K562 (cell line): ENCODE results near the gene PRTFDC1. TPM values are rescaled to one million over a fixed set of nuclear protein-coding genes. Genes with fewer than 3 reads are reported as not detected.

Experiments
- ARHGAP35 ChIP-seq: fragments of 450-650 bp; IDR thresholded peaks from 2 replicates; pipeline ENCODE4 v1.6.1; 2018; ENCODE audit not compliant: partially characterized antibody
- ARID1B ChIP-seq: fragments of 450-650 bp; IDR thresholded peaks from 2 replicates; pipeline ENCODE4 v1.6.1; 2016; ENCODE audit warnings: antibody characterized with exemption, mild to moderate bottlenecking, inconsistent platforms
- CAMTA2 ChIP-seq: fragments of 250-450 bp; sonication (Bioruptor Pico); conservative IDR thresholded peaks from 2 replicates; pipeline ENCODE4 v1.5.1; 2022
- CC2D1A ChIP-seq: fragments of 450-650 bp; IDR thresholded peaks from 2 replicates; pipeline ENCODE4 v1.6.1; 2017; ENCODE audit warnings: mild to moderate bottlenecking
- CREB1 ChIP-seq, 2 experiments: sonication (generic) in 1 of 2; formaldehyde crosslinking in 1 of 2; IDR thresholded peaks; 2 replicates each; pipeline versions ENCODE4 v1.6.1 to v1.8.0; 2012 to 2022; ENCODE audit warnings: inconsistent platforms in 1 of 2, mild to moderate bottlenecking in 1 of 2, missing genetic modification reagents in 1 of 2, moderate library complexity in 1 of 2
- HNRNPK ChIP-seq: fragments of 200-400 bp; formaldehyde crosslinking; IDR thresholded peaks from one replicate; pipeline ENCODE4 v1.6.1; 2018; ENCODE audit warnings: mild to moderate bottlenecking, low read depth, low read length; ENCODE audit not compliant: poor library complexity, severe bottlenecking
- ILF3 ChIP-seq: fragments of 450-650 bp; IDR thresholded peaks from 2 replicates; pipeline ENCODE4 v1.6.1; 2018; ENCODE audit warnings: antibody characterized with exemption, mild to moderate bottlenecking, moderate library complexity, borderline replicate concordance
- JUN ChIP-seq, 2 experiments: sonication (generic) in 1 of 2; formaldehyde crosslinking in 1 of 2; IDR thresholded peaks; 2 replicates each; pipeline versions ENCODE4 v1.6.1 to v1.8.0; 2012 to 2022; ENCODE audit warnings: borderline replicate concordance in 2 of 2, mild to moderate bottlenecking in 2 of 2, improper control_type of control experiment in 1 of 2, low read depth in 1 of 2, low read length in 1 of 2, missing genetic modification reagents in 1 of 2
- KDM5B ChIP-seq: fragments of 200-600 bp; sonication (generic); IDR thresholded peaks from 2 replicates; pipeline ENCODE4 v1.6.1; 2012; ENCODE audit warnings: low read depth, mild to moderate bottlenecking, moderate library complexity, low read length, control low read depth, inconsistent platforms; ENCODE audit not compliant: insufficient replicate concordance
- NCOA4 ChIP-seq: fragments of 450-650 bp; IDR thresholded peaks from 2 replicates; pipeline ENCODE4 v1.6.1; 2018; ENCODE audit warnings: mild to moderate bottlenecking; ENCODE audit not compliant: partially characterized antibody
- SMARCE1 ChIP-seq: fragments of 450-650 bp; IDR thresholded peaks from 2 replicates; pipeline ENCODE4 v1.7.1; 2016; ENCODE audit warnings: mild to moderate bottlenecking
- TFAM ChIP-seq: fragments of 250-450 bp; sonication (Bioruptor Pico); conservative IDR thresholded peaks from 2 replicates; pipeline ENCODE4 v1.5.0; 2021; ENCODE audit warnings: mild to moderate bottlenecking, moderate library complexity
- TRIM24 ChIP-seq, 2 experiments: fragments of 450-650 bp; IDR thresholded peaks; 2 replicates each; pipeline ENCODE4 v1.6.1; 2016
- polyA plus RNA-seq, 8 experiments: library from polyadenylated mRNA; depleted of rRNA in 4 of 8; stranded (reverse) in 5 of 8; unstranded in 3 of 8; fragments of >200 nt; fragmentation: Nextera tagmentation in 2 of 8; fragmentation: Illumina TruSeq in 1 of 8; extraction: Ambion mirVana in 2 of 8; extraction: Trizol in 1 of 8; gene quantifications; 2 replicates each; pipeline versions ENCODE4 v1.2.1 to v1.2.3, GENCODE V29; 2011 to 2014; ENCODE audit warnings: inconsistent platforms in 1 of 8, missing spikeins in 1 of 8
- total RNA-seq, 7 experiments: library from RNA; depleted of rRNA in 6 of 7; stranded (reverse); fragments of >200 nt in 6 of 7; fragmentation: Illumina TruSeq in 2 of 7; extraction: Trizol in 2 of 7; gene quantifications; 2 replicates each; pipeline versions ENCODE4 v1.2.1 to v1.2.3, GENCODE V29; 2011 to 2021; ENCODE audit warnings: low replicate concordance in 1 of 7
- TF ChIP-seq, protein P1 (sequence below): fragments of 450-650 bp; IDR thresholded peaks from 2 replicates; pipeline ENCODE4 v1.6.1; 2017; ENCODE audit warnings: antibody characterized with exemption, mild to moderate bottlenecking
- TF ChIP-seq, protein P2 (sequence below): fragments of 250-450 bp; sonication (Bioruptor Pico); IDR thresholded peaks from 2 replicates; pipeline ENCODE4 v1.8.0; 2022; ENCODE audit warnings: moderate library complexity, mild to moderate bottlenecking, inconsistent platforms
- TF ChIP-seq, protein P3 (sequence below): fragments of 200-800 bp; sonication (Bioruptor generic); IDR thresholded peaks from 2 replicates; pipeline ENCODE4 v1.6.1; 2017; ENCODE audit warnings: missing genetic modification characterization, missing compliant biosample characterization
- TF ChIP-seq, protein P4 (sequence below): fragments of 450-650 bp; IDR thresholded peaks from 2 replicates; pipeline ENCODE4 v1.6.1; 2016; ENCODE audit warnings: mild to moderate bottlenecking

Gene PRTFDC1
- total and polyA plus RNA-seq, 9 of the 15 experiments (the other 6 are each of a cell fraction or from before 2014, with no cell fraction given), result 7.0 to 27.6 (median 10.0) TPM

DNA sequence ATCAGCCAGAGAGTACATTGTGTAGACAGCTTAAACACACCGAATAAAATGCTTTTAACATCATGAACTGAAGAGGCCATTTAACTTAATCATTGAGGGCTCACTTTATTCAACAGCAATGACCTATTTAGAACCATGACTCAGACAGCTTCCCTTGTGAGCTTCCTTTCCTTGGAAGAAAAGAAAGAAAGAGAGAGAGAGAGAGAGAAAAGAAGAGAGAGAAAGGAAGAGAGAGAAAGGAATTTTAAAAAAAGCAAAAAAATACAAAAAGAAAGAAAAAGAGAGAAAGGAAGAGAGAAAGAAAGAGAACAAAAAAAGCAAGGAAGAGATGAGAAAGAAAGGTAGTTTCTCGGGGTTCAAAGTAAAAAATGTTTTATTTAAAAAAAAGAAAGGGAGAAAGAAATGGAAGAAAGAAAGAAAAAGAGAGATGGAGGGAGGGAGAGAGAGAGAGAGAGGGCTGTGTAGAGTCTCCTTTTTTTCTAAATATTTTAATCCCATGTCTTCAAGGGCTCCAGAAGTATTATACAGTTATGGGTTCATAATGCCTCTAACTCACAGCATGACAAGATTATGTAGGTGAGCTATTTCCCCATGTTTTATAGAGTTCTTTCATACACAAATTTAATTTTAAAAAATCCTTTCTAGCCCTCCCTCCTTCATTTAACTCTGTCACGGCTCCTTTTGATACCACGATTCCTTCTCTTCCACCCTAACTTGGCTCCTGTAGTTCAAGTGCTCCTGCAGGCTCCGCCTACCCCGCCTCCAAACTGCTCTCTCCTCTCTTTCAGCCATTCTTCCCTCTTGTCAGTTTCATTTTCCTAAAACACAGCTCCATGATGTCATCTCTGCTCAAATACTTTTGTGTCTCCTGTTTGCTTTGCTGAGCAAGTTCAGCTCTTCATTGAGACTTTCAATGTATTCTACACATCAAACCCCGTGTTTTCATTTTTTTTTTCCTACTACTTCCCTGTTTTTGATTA lies 85.5 kb downstream of the PRTFDC1 start (continued):
- TF ChIP-seq, protein P1, sequence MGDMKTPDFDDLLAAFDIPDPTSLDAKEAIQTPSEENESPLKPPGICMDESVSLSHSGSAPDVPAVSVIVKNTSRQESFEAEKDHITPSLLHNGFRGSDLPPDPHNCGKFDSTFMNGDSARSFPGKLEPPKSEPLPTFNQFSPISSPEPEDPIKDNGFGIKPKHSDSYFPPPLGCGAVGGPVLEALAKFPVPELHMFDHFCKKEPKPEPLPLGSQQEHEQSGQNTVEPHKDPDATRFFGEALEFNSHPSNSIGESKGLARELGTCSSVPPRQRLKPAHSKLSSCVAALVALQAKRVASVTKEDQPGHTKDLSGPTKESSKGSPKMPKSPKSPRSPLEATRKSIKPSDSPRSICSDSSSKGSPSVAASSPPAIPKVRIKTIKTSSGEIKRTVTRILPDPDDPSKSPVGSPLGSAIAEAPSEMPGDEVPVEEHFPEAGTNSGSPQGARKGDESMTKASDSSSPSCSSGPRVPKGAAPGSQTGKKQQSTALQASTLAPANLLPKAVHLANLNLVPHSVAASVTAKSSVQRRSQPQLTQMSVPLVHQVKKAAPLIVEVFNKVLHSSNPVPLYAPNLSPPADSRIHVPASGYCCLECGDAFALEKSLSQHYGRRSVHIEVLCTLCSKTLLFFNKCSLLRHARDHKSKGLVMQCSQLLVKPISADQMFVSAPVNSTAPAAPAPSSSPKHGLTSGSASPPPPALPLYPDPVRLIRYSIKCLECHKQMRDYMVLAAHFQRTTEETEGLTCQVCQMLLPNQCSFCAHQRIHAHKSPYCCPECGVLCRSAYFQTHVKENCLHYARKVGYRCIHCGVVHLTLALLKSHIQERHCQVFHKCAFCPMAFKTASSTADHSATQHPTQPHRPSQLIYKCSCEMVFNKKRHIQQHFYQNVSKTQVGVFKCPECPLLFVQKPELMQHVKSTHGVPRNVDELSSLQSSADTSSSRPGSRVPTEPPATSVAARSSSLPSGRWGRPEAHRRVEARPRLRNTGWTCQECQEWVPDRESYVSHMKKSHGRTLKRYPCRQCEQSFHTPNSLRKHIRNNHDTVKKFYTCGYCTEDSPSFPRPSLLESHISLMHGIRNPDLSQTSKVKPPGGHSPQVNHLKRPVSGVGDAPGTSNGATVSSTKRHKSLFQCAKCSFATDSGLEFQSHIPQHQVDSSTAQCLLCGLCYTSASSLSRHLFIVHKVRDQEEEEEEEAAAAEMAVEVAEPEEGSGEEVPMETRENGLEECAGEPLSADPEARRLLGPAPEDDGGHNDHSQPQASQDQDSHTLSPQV, result peak; percentile 35
- 0 out of 2 replicates have a peak, but pooled peaks have one; percentile 18 for TF ChIP-seq JUN (IDR thresholded peaks at IDR 0.05; ENCODE audit: borderline replicate concordance, low read depth, low read length)
- no peak for TF ChIP-seq JUN (CRISPR knock-in tag; IDR thresholded peaks at IDR 0.05; ENCODE audit: borderline replicate concordance)
- TF ChIP-seq ARID1B, result peak; percentile 43; the same call in 1 of the 2 replicates
- no peak for TF ChIP-seq TFAM (CRISPR knock-in tag)
- no peak for TF ChIP-seq HNRNPK
- TF ChIP-seq CAMTA2 (CRISPR knock-in tag), result no peak
- TF ChIP-seq, protein P2, sequence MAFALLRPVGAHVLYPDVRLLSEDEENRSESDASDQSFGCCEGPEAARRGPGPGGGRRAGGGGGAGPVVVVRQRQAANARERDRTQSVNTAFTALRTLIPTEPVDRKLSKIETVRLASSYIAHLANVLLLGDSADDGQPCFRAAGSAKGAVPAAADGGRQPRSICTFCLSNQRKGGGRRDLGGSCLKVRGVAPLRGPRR (CRISPR knock-in tag), result no peak
- 0 out of 4 replicates have a peak, but pooled peaks of 1 of the 2 experiments have one; percentile 23 for TF ChIP-seq TRIM24 (IDR thresholded peaks at IDR 0.05)
- TF ChIP-seq KDM5B, result no peak
- TF ChIP-seq, protein P3, sequence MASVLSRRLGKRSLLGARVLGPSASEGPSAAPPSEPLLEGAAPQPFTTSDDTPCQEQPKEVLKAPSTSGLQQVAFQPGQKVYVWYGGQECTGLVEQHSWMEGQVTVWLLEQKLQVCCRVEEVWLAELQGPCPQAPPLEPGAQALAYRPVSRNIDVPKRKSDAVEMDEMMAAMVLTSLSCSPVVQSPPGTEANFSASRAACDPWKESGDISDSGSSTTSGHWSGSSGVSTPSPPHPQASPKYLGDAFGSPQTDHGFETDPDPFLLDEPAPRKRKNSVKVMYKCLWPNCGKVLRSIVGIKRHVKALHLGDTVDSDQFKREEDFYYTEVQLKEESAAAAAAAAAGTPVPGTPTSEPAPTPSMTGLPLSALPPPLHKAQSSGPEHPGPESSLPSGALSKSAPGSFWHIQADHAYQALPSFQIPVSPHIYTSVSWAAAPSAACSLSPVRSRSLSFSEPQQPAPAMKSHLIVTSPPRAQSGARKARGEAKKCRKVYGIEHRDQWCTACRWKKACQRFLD (CRISPR knock-in tag), result peak; percentile 28; the same call in 1 of the 2 replicates
- no peak for TF ChIP-seq CREB1 (IDR thresholded peaks at IDR 0.05)
- TF ChIP-seq CREB1 (CRISPR knock-in tag; IDR thresholded peaks at IDR 0.05), result no peak
- TF ChIP-seq NCOA4, result peak; percentile 57
- peak; percentile 37 for TF ChIP-seq ARHGAP35
- TF ChIP-seq, protein P4, sequence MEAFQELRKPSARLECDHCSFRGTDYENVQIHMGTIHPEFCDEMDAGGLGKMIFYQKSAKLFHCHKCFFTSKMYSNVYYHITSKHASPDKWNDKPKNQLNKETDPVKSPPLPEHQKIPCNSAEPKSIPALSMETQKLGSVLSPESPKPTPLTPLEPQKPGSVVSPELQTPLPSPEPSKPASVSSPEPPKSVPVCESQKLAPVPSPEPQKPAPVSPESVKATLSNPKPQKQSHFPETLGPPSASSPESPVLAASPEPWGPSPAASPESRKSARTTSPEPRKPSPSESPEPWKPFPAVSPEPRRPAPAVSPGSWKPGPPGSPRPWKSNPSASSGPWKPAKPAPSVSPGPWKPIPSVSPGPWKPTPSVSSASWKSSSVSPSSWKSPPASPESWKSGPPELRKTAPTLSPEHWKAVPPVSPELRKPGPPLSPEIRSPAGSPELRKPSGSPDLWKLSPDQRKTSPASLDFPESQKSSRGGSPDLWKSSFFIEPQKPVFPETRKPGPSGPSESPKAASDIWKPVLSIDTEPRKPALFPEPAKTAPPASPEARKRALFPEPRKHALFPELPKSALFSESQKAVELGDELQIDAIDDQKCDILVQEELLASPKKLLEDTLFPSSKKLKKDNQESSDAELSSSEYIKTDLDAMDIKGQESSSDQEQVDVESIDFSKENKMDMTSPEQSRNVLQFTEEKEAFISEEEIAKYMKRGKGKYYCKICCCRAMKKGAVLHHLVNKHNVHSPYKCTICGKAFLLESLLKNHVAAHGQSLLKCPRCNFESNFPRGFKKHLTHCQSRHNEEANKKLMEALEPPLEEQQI, result peak; percentile 13; the same call in 1 of the 2 replicates
- peak; percentile 16; the same call in 1 of the 2 replicates for TF ChIP-seq CC2D1A
- TF ChIP-seq SMARCE1, result peak; percentile 73
- no peak for TF ChIP-seq ILF3
